ENCODE results near the gene YTHDF2. TPM values are rescaled to one million over a fixed set of nuclear protein-coding genes. Genes with fewer than 3 reads are reported as not detected.
"Not testable (repeated sequence)": the region's sequence is repeated elsewhere in the genome, so short reads cannot be mapped to it uniquely, and the experiment has no call there.

YTHDF2 gene
- polyA plus RNA-seq, 4 donors: 80.8 to 101 (median 95.9) TPM

DNA sequence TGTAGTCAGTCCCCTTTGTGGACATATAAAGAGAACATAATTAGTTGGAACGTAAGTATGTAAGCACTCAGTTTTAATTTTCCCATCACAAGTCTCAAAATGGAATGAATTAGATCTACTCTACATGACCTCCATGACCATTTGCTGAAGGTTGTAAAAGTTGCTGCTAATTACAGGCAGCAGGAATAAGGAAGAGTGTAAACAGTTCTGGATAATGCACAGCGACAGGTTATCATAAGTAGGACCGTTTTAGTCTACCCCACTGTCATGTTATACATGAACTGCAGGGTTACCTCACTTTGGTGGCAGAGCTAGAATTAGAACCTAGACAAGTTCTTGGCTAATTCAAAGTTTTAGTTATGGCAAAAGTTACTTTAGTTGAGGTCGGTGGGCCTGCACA is 21.7 kb downstream of the YTHDF2 start:
- DNase-seq (ENCODE audit: low read depth in 4 of 4, low spot score in 3 of 4): no peak

GRCh38 chr1:28759257-28759656 is 22.5 kb downstream of the YTHDF2 start:
- no peak for DNase-seq (ENCODE audit: low read depth in 4 of 4, low spot score in 3 of 4)

DNA sequence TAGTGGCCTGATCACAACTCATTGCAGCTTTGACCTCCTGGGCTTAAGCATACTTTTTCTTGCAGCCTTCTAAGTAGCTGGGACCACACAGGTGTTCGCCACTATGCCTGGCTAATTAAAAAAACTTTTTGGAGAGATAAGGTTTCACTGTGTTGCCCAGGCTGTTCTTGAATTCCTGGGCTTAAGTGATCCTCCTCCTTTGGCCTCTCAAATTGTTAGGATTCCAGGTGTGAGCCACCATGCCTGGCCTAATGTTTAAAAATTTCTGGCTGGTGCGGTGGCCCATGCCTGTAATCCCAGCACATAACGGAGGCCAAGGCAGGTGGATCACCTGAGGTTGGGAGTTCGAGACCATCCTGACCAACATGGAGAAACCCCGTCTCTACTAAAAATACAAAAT is 24.4 kb downstream of the YTHDF2 start:
- no peak for DNase-seq (ENCODE audit: low read depth in 4 of 4, low spot score in 3 of 4)

- DNase-seq (ENCODE audit: low read depth in 4 of 4, low spot score in 3 of 4): no peak
Measured at GRCh38 chr1:28766532-28767183, 29.9 kb downstream of the YTHDF2 start.

GRCh38 chr1:28770601-28771165 is 33.9 kb downstream of the YTHDF2 start:
- no peak for DNase-seq (ENCODE audit: low read depth in 4 of 4, low spot score in 3 of 4)

DNA sequence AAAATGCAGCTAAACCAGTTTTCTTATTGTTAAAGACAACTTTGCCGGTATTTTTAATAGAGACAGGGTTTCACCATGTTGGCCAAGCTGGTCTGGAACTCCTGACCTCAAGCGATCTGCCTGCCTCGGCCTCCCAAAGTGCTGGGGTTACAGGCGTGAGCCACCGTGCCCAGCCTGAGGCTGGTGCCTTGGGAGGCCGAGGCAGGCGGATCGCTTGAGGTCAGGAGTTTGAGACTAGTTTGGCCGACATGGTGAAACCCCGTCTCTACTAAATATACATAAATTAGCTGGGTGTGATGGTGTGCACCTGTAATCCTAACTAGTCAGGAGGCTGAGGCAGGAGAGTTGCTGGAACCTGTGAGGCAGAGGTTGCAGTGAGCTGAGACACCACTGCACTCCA is 35.2 kb downstream of the YTHDF2 start:
- DNase-seq (ENCODE audit: low read depth in 4 of 4, low spot score in 3 of 4): not testable (repeated sequence)

DNA sequence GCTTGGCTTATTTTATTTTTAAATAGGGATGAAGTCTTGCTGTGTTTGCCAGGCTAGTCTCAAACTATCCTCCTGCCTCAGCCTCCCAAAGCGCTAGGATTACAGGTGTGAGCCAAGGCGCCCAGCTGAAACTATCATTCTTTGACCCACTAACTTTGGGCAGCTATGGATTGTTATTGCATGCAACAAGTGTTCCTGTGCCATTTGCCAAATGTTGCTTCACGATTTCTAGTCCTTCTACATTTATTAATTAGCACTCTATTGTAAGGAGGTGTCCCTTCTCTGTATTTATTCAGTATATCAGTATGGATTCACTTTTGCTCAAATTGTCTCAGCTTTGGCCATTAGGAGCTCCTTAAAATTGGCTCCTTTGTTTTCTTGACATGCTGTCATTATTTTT is 36.4 kb downstream of the YTHDF2 start:
- no peak for DNase-seq (ENCODE audit: low read depth in 4 of 4, low spot score in 3 of 4)

DNA sequence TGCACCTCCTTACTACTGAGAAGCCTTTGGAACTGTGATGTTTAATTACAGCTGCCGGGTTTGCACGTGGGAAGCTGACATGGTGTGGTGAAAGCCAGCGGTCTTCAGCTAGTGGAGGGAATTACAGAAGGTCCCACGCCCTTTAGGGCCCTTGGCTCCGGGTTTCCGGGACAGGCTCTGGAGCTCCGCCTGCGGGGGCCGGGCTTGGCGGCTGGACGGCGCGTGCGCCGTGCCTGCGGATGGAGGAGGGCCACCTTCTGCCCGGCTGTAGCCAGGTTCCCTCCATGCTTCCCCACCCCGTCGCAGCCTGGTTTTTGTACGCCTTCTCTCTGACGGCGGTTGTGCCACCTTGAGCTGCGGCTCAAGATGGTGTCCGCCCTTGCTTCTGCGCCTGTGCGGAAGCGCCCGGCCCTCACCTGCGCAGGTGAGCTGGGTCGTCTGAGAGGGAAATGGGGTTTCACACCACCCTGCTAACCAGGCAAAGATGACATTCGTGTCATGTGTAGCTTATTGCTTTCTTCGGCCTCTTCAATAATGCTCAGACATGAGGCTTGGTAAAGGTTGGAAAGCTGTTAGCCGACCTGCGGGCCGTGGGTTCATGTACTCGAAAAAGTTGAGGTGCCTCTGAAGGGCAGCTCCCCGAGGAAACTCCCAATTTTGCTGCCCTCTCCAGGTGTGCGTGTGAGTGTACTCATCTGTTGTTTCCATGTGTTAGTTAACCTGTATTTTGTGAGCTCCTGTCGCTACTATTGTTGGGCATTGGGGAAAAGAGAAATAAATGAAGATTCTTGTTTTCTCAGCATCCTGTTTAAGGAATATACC is 38.6 kb downstream of the YTHDF2 start:
- peak; percentile 35 to 45 (median 36) for DNase-seq (ENCODE audit: low read depth in 4 of 4, low spot score in 3 of 4)

DNA sequence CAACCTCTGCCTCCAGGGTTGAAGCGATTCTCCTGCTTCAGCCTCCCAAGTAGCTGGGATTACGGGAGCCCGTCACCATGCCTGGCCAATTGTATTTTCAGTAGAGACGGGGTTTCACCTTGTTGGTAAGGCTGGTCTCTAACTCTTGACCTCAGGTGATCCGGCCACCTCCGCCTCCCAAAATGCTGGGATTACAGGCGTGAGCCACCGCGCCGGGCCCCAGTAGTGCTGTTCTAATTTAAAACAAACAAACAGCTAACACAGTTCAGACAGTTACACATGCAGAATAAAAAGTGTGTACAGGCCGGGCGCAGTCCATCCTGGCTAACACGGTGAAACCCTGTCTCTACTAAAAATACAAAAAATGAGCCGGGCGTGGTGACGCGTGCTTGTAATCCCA is 39.6 kb downstream of the YTHDF2 start:
- no peak for DNase-seq (ENCODE audit: low read depth in 4 of 4, low spot score in 3 of 4)

GRCh38 chr1:28778021-28778420 is 41.3 kb downstream of the YTHDF2 start:
- DNase-seq (ENCODE audit: low read depth in 4 of 4, low spot score in 3 of 4): no peak

- DNase-seq (ENCODE audit: low read depth in 4 of 4, low spot score in 3 of 4): no peak
Measured at GRCh38 chr1:28779751-28780408, 43.1 kb downstream of the YTHDF2 start.

DNA sequence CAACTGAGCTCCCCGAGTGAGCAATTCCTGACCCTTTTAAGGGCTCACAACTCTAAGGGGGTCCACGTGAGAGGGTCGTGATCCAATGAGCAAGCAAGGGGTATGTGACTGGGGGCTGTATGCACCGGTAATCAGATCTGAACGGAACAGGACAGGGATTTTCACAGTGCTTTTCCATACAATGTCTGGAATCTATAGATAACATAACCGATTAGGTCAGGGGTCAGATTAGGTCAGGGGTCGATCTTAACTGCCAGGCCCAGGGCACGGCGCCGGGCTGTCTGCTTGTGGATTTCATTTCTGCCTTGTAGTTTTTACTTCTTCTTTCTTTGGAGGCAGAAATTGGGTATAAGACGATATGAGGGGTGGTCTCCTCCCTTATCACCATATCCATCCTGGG is 44.6 kb downstream of the YTHDF2 start:
- DNase-seq (ENCODE audit: low read depth in 4 of 4, low spot score in 3 of 4): no peak

DNA sequence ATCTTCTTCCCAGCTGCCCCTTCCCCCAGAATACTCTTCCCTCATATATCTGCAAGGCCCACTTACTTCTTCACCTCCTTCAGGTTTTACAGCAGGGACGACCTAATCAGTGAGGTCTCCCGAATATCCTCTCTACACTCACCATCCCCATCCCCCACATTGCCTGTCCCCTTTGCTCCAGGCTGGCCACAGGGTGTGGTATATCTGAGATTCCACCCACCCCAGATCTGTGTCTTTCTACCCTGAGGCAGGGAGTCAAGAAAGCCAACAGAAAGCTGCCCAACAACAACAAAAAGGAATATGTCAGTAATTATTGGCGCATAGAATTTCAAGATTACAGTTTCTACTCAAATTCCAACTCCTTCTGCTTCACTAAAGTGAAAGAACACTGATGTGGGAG is 45.3 kb downstream of the YTHDF2 start:
- no peak for DNase-seq (ENCODE audit: low read depth in 4 of 4, low spot score in 3 of 4)

DNA sequence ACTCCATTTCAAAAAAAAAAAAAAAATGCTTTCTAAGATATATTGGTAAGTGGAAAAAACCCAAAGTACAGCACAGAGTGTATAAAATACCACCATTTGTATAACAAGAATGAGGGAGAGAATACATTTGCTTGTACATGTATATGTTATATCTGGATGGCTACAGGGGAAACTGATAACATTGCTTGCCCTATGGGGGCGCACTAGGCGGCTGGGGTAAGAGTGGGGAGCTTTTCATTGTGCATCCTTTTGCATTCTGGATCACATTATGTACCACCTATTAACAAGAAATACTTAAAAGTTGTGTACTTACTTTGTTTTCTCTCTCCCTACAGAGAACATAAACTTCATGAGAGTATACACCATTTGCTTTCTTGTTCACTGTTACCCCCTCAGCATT is 46.6 kb downstream of the YTHDF2 start:
- DNase-seq (ENCODE audit: low read depth in 4 of 4, low spot score in 3 of 4): no peak

DNA sequence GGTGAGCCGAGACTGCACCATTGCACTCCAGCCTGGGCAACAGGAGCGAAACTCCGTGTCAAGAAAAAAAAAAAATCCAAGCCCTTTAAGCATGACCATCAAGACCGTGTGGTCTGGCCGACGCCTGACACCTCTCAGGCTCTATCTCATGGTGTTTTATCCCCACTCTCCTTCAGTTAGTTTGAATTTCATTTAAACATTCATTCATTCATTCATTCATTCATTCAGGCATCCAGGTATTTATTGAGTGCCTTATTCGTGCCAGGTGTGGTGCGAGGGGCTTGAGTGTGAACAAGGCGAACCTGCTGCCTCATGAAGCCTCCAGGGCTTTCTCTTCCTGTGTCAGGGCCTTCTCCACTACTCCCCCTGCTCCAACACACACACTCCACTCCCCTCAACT is 52.7 kb downstream of the YTHDF2 start:
- DNase-seq (ENCODE audit: low read depth in 4 of 4, low spot score in 3 of 4): no peak

DNA sequence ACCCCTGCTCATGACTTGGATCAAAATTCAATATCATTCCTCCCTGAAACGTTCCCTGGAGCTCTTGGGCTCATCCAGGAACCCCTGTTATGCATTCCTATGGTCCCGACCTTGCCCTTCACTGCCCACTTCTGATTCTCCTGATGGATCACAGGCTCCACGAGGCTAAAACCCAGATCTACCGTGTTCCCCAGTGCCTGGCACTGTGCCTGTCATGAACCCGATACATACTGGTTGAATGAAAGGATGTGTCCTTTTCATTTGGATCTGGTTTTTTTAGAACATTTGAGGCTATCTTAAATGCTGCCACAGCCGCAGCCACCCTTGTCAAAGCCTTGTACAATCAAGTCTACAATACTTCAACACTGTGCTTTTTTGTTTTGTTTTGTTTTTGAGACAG is 53.1 kb downstream of the YTHDF2 start:
- no peak for DNase-seq (ENCODE audit: low read depth in 4 of 4, low spot score in 3 of 4)

GRCh38 chr1:28790377-28791035 is 53.8 kb downstream of the YTHDF2 start:
- DNase-seq (ENCODE audit: low read depth in 4 of 4, low spot score in 3 of 4): no peak

DNA sequence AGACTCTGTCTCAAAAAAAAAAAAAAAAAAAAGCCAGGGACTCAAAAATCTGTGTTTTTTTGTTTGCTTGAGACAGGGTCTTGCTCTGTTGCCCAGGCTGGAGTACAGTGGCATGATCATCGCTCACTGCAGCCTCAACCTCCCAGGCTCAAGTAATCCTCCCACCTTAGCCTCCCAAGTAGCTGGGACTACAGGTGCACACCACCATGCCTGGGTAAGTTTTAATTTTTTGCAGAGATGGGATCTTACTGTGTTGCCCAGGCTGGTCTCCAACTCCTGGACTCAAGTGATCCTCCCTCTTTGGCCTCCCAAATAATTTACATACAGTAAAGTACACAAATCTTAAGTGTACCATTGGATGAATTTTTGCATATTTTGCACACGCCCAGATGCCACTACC is 55.2 kb downstream of the YTHDF2 start:
- DNase-seq (ENCODE audit: low read depth in 4 of 4, low spot score in 3 of 4): not testable (repeated sequence)

GRCh38 chr1:28792644-28793121 is 55.9 kb downstream of the YTHDF2 start:
- DNase-seq (ENCODE audit: low read depth in 4 of 4, low spot score in 3 of 4): no peak

DNA sequence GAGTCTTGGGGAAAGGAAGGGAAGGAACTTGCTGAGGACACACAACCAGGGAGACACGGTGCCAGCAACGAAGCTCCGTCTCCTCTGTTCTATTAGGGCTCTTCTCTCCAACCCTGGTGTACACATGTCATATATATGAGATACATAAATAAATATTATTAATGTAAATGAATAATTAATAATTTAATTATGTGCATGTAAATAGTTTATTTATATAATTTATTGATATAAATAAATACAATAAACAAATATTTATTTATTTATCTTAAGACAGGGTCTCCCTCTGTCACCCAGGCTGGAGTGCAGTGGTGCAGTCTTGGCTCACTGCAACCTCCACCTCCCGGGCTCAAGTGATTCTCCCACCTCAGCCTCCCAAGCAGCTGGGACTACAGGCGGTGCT is 57.8 kb downstream of the YTHDF2 start:
- not testable (repeated sequence) for DNase-seq (ENCODE audit: low read depth in 4 of 4, low spot score in 3 of 4)

Measured in right renal pelvis (tissue), 4 donors.